Heart left ventricle (tissue), 16 donors: ENCODE data around the gene ASCL2. TPM values are rescaled to one million over a fixed set of nuclear protein-coding genes. Genes with fewer than 3 reads are reported as not detected.

Experiments
- ATAC-seq, 4 donors: fragments of 200-7000 bp; cut with Tn5 transposase; one replicate each; pipeline ENCODE4 v1.9.1; 2020 to 2022; ENCODE audit warnings: moderate library complexity in 4 of 4, mild to moderate bottlenecking in 3 of 4, moderate number of reproducible peaks in 1 of 4
- DNase-seq, 5 donors: peaks; one replicate each; pipeline ENCODE4 v3.0.0-alpha.2; 2020
- H3K27ac ChIP-seq, 12 donors: fragments of 200-600 bp; sonication (generic) in 4 of 12; one replicate each; pipeline versions ENCODE4 v1.5.0 to v1.8.0; 2016 to 2022; ENCODE audit warnings: mild to moderate bottlenecking in 2 of 12
- H3K27me3 ChIP-seq, 9 donors: fragments of 200-600 bp; sonication (generic) in 2 of 9; one replicate each; pipeline versions ENCODE4 v1.5.1 to v1.8.0; 2016 to 2022; ENCODE audit warnings: mild to moderate bottlenecking in 3 of 9
- H3K36me3 ChIP-seq, 9 donors: fragments of 200-600 bp; sonication (generic) in 2 of 9; one replicate each; pipeline versions ENCODE4 v1.5.0 to v1.8.0; 2018 to 2022; ENCODE audit warnings: mild to moderate bottlenecking in 2 of 9
- H3K4me1 ChIP-seq, 12 donors: fragments of 200-600 bp; sonication (generic) in 4 of 12; one replicate each; pipeline versions ENCODE4 v1.5.0 to v1.8.0; 2016 to 2022; ENCODE audit warnings: mild to moderate bottlenecking in 3 of 12
- H3K4me3 ChIP-seq, 12 donors: fragments of 200-600 bp; sonication (generic) in 4 of 12; one replicate each; pipeline versions ENCODE4 v1.5.0 to v1.8.0; 2017 to 2022; ENCODE audit warnings: mild to moderate bottlenecking in 9 of 12, moderate library complexity in 4 of 12
- H3K9me3 ChIP-seq, 12 donors: fragments of 200-600 bp; sonication (generic) in 4 of 12; one replicate each; pipeline versions ENCODE4 v1.5.0 to v1.8.0; 2016 to 2022; ENCODE audit warnings: mild to moderate bottlenecking in 1 of 12
- POLR2A ChIP-seq, 2 donors: fragments of 450-650 bp; IDR thresholded peaks; one replicate each; pipeline ENCODE4 v1.6.1; 2017; ENCODE audit warnings: antibody characterized with exemption in 2 of 2, mild to moderate bottlenecking in 2 of 2, moderate library complexity in 2 of 2
- WGBS, 4 donors: extraction: QIAGEN DNeasy Blood & Tissue Kit in 2 of 4; methylation state at CpG; one replicate each; pipeline versions ENCODE4 v1.1.5 to v1.1.7; 2013 to 2018; 5-methylcytosine and 5-hydroxymethylcytosine counted together
- intact Hi-C, 10 donors: fragments of 100-400 bp; cut with DNase I; formaldehyde crosslinking; loops; one replicate each; pipeline versions ENCODE4 v1.11.1 to v1.14.2; 2022
- polyA plus RNA-seq, 2 donors: library from polyadenylated mRNA; stranded (reverse); fragments of 200-250 nt; gene quantifications; one replicate each; pipeline ENCODE4 v1.2.3, GENCODE V29; 2013
- total RNA-seq, 9 donors: library from RNA; depleted of rRNA in 2 of 9; stranded (reverse); fragments of >200 nt in 2 of 9; fragmentation: NEBNext Ultra II Directional in 3 of 9; extraction: Animal tissue kit (Norgen Biotek cat#: 25700) in 3 of 9; gene quantifications; one replicate each; pipeline versions ENCODE4 v1.1.0 to v1.2.4, GENCODE V29; 2016 to 2023
- TF ChIP-seq, protein P1 (sequence below), 12 donors: fragments of 200-600 bp; sonication (generic) in 4 of 12; IDR thresholded peaks; one replicate each; pipeline versions ENCODE4 v1.5.0 to v1.8.0; 2018 to 2022; ENCODE audit warnings: antibody characterized with exemption in 12 of 12, mild to moderate bottlenecking in 5 of 12
- donor health status: ischemic (EF 13 %, LVEDD 7.1; RV severe dilation, severe dysfunction).
- donor health status: healthy with polysubstance abuse.
- donor health status: DM: no; HTN: yes; CAD: no.
- donor health status: DM: no; HTN: no; CAD: no.
- donor health status: ischemic (EF 25% LVEDD 6.9; RV normal size, moderate dysfunction).
- donor health status: ischemic (EF 25% LVEDD 5.7; RV mildly dilated, moderate dysfunction).
- donor health status: healthy.
- donor health status: DM: yes; HTN: yes; CAD: no.
- donor health status: ischemic (EF 35%, LVEDD 5.7; RV mildly dilated, moderate dysfunction).
- donor health status: nonischemic (EF 11% LVEDD 7.7; RV severe dilation, severe dysfunction).
- donor health status: DM: yes; HTN: yes; CAD: no.
- donor health status: PGD.
- donor health status: ischemic (EF 29% LVEDD 5.4; RV normal size, mild dysfunction).
- donor health status: nonischemic (EF 23%, LVEDD 6.1; RV moderate dilation, normal function).

ASCL2 gene
- total and polyA plus RNA-seq, 11 donors, result 0.07 to 2.3 (median 0.43) TPM; not detected in 7

DNA sequence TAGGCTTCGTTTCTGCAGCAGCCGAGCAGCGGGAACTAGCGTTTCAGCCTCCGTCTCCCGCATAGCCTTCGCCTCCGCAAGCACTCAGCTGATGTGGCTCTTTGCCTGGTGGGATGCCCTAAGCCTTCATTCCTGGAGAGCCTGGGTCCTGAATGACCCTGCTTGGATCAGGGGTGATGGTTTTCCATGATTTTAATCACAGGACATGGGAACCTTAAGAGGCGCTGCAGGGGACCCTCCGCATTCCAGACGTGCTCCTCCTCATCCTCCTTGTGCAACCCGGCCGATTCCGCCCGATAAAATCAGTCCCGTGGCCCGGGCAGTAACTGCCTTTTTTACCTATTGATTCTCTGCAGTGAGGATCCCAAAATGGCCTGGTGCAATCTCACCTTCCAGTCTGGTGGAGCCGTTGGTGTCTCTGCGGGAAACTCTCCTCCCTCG lies 23.2 kb upstream of the ASCL2 start:
- 81 to 86% (median 85%) methylated on average over 20 of the region's 20 CpGs for WGBS, 4 donors
- intact Hi-C loops, result no loop called here
- Histone ChIP-seq H3K27ac (no peak overlapping the region), H3K36me3 (peaks cover 0 to 3% (median 0%) of the 10 kb centered on the region in 9 donors), H3K4me1 (peaks cover 0 to 19% (median 4%) of the 10 kb centered on the region in 12 donors), H3K9me3 (no peaks in the 10 kb centered on the region), H3K4me3 (no peak overlapping the region), H3K27me3 (no peaks in the 10 kb centered on the region)
- ATAC-seq, result no peak
- TF ChIP-seq, protein P1, sequence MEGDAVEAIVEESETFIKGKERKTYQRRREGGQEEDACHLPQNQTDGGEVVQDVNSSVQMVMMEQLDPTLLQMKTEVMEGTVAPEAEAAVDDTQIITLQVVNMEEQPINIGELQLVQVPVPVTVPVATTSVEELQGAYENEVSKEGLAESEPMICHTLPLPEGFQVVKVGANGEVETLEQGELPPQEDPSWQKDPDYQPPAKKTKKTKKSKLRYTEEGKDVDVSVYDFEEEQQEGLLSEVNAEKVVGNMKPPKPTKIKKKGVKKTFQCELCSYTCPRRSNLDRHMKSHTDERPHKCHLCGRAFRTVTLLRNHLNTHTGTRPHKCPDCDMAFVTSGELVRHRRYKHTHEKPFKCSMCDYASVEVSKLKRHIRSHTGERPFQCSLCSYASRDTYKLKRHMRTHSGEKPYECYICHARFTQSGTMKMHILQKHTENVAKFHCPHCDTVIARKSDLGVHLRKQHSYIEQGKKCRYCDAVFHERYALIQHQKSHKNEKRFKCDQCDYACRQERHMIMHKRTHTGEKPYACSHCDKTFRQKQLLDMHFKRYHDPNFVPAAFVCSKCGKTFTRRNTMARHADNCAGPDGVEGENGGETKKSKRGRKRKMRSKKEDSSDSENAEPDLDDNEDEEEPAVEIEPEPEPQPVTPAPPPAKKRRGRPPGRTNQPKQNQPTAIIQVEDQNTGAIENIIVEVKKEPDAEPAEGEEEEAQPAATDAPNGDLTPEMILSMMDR (IDR thresholded peaks at IDR 0.05), result no peak
- no peak for TF ChIP-seq POLR2A (IDR thresholded peaks at IDR 0.05)
- DNase-seq, result no peak

DNA sequence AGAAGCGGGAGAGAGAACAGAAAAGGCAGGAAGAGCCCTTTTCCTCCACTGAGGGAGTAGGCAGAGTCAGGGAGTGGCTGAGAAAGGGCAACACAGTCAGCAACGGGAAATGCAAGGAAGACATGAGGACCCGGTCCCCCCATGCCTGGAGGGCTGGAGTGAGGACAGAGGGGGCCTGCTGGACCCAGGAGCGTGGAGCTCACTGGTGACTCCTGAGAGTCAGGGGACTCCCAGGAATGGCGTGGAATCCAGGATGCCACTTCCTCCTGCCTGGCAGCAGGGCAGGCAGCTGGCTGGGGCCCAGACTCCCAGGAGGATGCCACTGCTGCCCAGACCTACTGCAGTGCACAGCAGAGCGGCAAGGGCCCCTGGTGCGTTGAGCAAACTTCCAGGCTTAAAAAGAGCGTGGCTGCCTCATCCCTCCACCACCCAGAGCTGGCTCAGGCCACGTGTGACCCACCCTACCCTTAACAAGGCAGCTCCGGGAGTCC lies 20.0 kb upstream of the ASCL2 start:
- H3K4me1 ChIP-seq, result peaks cover 0 to 16% (median 3%) of the 10 kb centered on the region in 12 donors
- peaks cover 0 to 3% (median 0%) of the 10 kb centered on the region in 9 donors for H3K27me3 ChIP-seq
- H3K4me3 ChIP-seq, result no peak overlapping the region
- intact Hi-C loops, result no loop called here
- ATAC-seq (peak in 1 of 4 donors; percentile 39), DNase-seq (peak in 1 of 5 donors; percentile 60)
- no peak for TF ChIP-seq POLR2A (IDR thresholded peaks at IDR 0.05)
- TF ChIP-seq, protein P1 (IDR thresholded peaks at IDR 0.05), result no peak
- H3K9me3 ChIP-seq, result no peaks in the 10 kb centered on the region
- WGBS, 4 donors, result 40 to 54% (median 50%) methylated on average over 7 to 10 of the region's 10 CpGs
- H3K36me3 ChIP-seq, result no peaks in the 10 kb centered on the region
- peak overlapping the region in 2 of 12 donors; percentile 11 to 54 for H3K27ac ChIP-seq

DNA sequence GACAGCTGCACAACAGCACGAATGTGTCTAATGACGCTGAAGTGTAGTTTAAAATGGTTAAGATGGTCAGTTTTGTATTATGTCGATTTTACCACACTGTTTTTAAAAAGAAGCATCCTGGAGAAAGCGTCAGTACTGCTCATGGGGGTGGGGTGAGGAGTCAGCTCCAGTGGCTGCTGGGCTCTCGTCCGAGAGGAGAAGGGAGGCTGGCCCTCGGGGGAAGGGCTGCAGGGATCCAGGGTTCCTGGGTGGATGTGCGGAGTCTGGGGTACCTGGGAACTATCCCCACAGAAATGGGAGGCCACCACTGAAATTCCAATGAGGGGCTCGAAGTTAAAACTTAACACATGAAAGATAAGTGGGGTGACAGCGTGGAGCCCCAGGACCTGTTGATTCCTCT lies 19.5 kb upstream of the ASCL2 start:
- Histone ChIP-seq H3K27me3 (peaks cover 0 to 4% (median 0%) of the 10 kb centered on the region in 9 donors), H3K9me3 (no peaks in the 10 kb centered on the region), H3K36me3 (no peaks in the 10 kb centered on the region), H3K4me1 (peaks cover 0 to 16% (median 3%) of the 10 kb centered on the region in 12 donors), H3K4me3 (peak overlapping the region in 3 of 12 donors; percentile 6 to 14 (median 13)), H3K27ac (peak overlapping the region in 3 of 12 donors; percentile 11 to 54 (median 48))
- WGBS, 4 donors, result 57 to 73% (median 67%) methylated on average over 10 of the region's 10 CpGs
- intact Hi-C loops, result loop anchor here in 1 of 10 donors (10.0 kb wide), 1 partner anchor 225 kb away; no protein-coding TSS in a partner anchor
- no peak for TF ChIP-seq POLR2A (IDR thresholded peaks at IDR 0.05)
- TF ChIP-seq, protein P1 (IDR thresholded peaks at IDR 0.05), result no peak
- no peak for DNase-seq
- peak in 1 of 4 donors; percentile 50 for ATAC-seq

DNA sequence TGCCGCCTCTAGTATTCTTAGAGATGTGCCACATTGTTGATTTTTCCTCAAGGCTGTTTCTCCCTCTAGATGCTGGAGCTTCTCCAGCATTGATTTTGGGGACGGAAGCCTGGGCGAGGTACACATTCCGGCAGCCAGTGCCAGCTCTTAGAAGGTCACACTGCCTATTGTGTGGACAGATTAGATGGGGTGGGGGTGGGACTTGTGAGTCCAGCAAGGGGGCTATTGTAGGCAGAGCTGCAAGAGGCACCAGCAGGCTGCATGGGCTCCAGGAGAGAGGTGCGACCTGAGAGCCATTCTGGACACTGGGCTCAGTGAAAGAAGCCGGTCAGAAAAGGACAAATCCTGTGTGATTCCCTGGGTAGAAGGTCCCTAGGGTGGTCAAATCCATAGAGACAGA lies 19.0 kb upstream of the ASCL2 start:
- WGBS, 4 donors, result 54 to 69% (median 56%) methylated on average over 6 of the region's 6 CpGs
- ATAC-seq (peak in 3 of 4 donors; percentile 53 to 89 (median 58)), DNase-seq (peak in 2 of 5 donors; percentile 35 to 55)
- Histone ChIP-seq H3K9me3 (no peaks in the 10 kb centered on the region), H3K27ac (peak overlapping the region in 3 of 12 donors; percentile 11 to 54 (median 48)), H3K4me3 (peak overlapping the region in 3 of 12 donors; percentile 6 to 14 (median 13)), H3K4me1 (peaks cover 0 to 16% (median 3%) of the 10 kb centered on the region in 12 donors), H3K36me3 (no peaks in the 10 kb centered on the region), H3K27me3 (peaks cover 0 to 4% (median 0%) of the 10 kb centered on the region in 9 donors)
- TF ChIP-seq, protein P1 (IDR thresholded peaks at IDR 0.05), result no peak
- no peak for TF ChIP-seq POLR2A (IDR thresholded peaks at IDR 0.05)
- intact Hi-C loops, result loop anchor here in 1 of 10 donors (10.0 kb wide), 1 partner anchor 225 kb away; no protein-coding TSS in a partner anchor
